ENCODE results near the gene POLR2J.

DNA sequence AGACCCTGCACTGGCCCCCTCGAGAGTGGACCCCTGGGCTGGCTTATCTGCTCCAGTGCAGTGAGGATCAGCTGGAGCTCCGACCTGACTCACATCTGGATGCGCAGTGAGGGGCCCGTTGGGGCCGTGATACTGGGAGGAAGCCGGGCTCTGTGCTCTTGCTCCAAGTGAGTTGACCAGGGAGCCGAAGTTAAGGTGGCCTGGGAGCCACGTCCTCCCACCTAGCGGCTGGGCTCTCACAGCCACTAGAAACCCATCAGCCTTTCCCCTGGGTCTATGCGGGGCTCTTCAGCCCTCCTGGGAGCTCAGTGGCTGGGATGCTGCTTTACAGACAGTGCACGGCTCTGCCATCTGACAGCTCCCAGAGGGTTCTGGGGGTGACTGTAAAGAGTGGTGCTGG lies 23.1 kb downstream of the POLR2J start:
- TF ChIP-seq ATF3 (CRISPR knock-in tag; conservative IDR thresholded peaks at IDR 0.05), result no peak
- TF ChIP-seq FOXJ3 (CRISPR knock-in tag; IDR thresholded peaks at IDR 0.05; ENCODE audit: borderline replicate concordance), result no peak
- TF ChIP-seq ETV6 (CRISPR knock-in tag; IDR thresholded peaks at IDR 0.05), result no peak
- TF ChIP-seq USF2 (CRISPR knock-in tag; IDR thresholded peaks at IDR 0.05), result no peak
- TF ChIP-seq, protein P1, sequence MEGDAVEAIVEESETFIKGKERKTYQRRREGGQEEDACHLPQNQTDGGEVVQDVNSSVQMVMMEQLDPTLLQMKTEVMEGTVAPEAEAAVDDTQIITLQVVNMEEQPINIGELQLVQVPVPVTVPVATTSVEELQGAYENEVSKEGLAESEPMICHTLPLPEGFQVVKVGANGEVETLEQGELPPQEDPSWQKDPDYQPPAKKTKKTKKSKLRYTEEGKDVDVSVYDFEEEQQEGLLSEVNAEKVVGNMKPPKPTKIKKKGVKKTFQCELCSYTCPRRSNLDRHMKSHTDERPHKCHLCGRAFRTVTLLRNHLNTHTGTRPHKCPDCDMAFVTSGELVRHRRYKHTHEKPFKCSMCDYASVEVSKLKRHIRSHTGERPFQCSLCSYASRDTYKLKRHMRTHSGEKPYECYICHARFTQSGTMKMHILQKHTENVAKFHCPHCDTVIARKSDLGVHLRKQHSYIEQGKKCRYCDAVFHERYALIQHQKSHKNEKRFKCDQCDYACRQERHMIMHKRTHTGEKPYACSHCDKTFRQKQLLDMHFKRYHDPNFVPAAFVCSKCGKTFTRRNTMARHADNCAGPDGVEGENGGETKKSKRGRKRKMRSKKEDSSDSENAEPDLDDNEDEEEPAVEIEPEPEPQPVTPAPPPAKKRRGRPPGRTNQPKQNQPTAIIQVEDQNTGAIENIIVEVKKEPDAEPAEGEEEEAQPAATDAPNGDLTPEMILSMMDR (IDR thresholded peaks at IDR 0.05), result no peak
